GM23248 (cell line): ENCODE measurements around the gene TRPM3. TPM values are rescaled to one million over a fixed set of nuclear protein-coding genes. Genes with fewer than 3 reads are reported as not detected.

Source experiments
- DNase-seq: peaks from one replicate; pipeline ENCODE4 v3.0.0-alpha.2; 2015
- H2AFZ ChIP-seq: fragments of 200-600 bp; sonication (generic); 2 replicates; pipeline ENCODE4 v1.6.1; 2016; ENCODE audit warnings: antibody characterized with exemption
- H3F3A ChIP-seq: fragments of 200-600 bp; sonication (generic); 2 replicates; pipeline ENCODE4 v1.6.1; 2016; ENCODE audit warnings: mild to moderate bottlenecking, antibody characterized with exemption, mixed run types; ENCODE audit not compliant: insufficient read depth
- H3K27ac ChIP-seq: fragments of 200-600 bp; sonication (generic); 2 replicates; pipeline ENCODE4 v1.5.1; 2016; ENCODE audit warnings: mild to moderate bottlenecking
- H3K27me3 ChIP-seq: fragments of 200-600 bp; sonication (generic); replicated peaks from 2 replicates; pipeline ENCODE4 v1.6.1; 2016; ENCODE audit warnings: mild to moderate bottlenecking; ENCODE audit not compliant: insufficient read depth
- H3K36me3 ChIP-seq: fragments of 200-600 bp; sonication (generic); 2 replicates; pipeline ENCODE4 v1.6.1; 2016; ENCODE audit warnings: low read depth, mild to moderate bottlenecking
- H3K4me1 ChIP-seq: fragments of 200-600 bp; sonication (generic); 2 replicates; pipeline ENCODE4 v1.6.1; 2016; ENCODE audit warnings: mild to moderate bottlenecking; ENCODE audit not compliant: insufficient read depth
- H3K4me2 ChIP-seq: fragments of 200-600 bp; sonication (generic); one replicate; pipeline ENCODE4 v1.6.1; 2016; ENCODE audit warnings: mild to moderate bottlenecking; ENCODE audit not compliant: unreplicated experiment
- H3K4me3 ChIP-seq: fragments of 200-600 bp; sonication (generic); 2 replicates; pipeline ENCODE4 v1.5.1; 2016; ENCODE audit warnings: mild to moderate bottlenecking
- H3K79me2 ChIP-seq: fragments of 200-600 bp; sonication (generic); 2 replicates; pipeline ENCODE4 v1.6.1; 2016; ENCODE audit warnings: mild to moderate bottlenecking; ENCODE audit not compliant: insufficient read depth
- H3K9ac ChIP-seq: fragments of 200-600 bp; sonication (generic); 2 replicates; pipeline ENCODE4 v1.6.1; 2016; ENCODE audit warnings: mild to moderate bottlenecking
- H3K9me2 ChIP-seq: fragments of 200-600 bp; sonication (generic); 2 replicates; pipeline ENCODE4 v1.6.1; 2016; ENCODE audit warnings: mixed run types, mild to moderate bottlenecking, moderate library complexity; ENCODE audit not compliant: insufficient read depth
- H3K9me3 ChIP-seq: fragments of 200-600 bp; sonication (generic); one replicate; pipeline ENCODE4 v1.6.1; 2017; ENCODE audit warnings: low read depth
- H4K20me1 ChIP-seq: fragments of 200-600 bp; sonication (generic); 2 replicates; pipeline ENCODE4 v1.6.0; 2016; ENCODE audit not compliant: insufficient read depth
- EZH2 ChIP-seq: fragments of 200-600 bp; sonication (generic); IDR thresholded peaks from 2 replicates; pipeline ENCODE4 v1.6.1; 2018; ENCODE audit warnings: antibody characterized with exemption, mild to moderate bottlenecking; ENCODE audit not compliant: insufficient read depth, poor library complexity, severe bottlenecking
- EZH2phosphoT487 ChIP-seq: fragments of 200-600 bp; sonication (generic); IDR thresholded peaks from 2 replicates; pipeline ENCODE4 v1.6.1; 2018; ENCODE audit warnings: antibody characterized with exemption, moderate library complexity, mild to moderate bottlenecking, low read depth; ENCODE audit not compliant: insufficient read depth
- WGBS, 2 experiments: methylation state at CpG; one replicate each; pipeline ENCODE4 v1.1.6; 2015 to 2017; ENCODE audit warnings: low lambda C conversion rate in 2 of 2, low coverage in 1 of 2; ENCODE audit errors: missing lambda C conversion rate in 2 of 2; 5-methylcytosine and 5-hydroxymethylcytosine counted together
- in situ Hi-C: fragments of 300-500 bp; cut with MboI; formaldehyde crosslinking; loops from 2 replicates; pipeline ENCODE4 v1.15.0; 2020
- polyA plus RNA-seq: library from polyadenylated mRNA; unstranded; fragments of >200 nt; fragmentation: Nextera tagmentation; extraction: Ambion mirVana; gene quantifications from 2 replicates; pipeline ENCODE4 v1.2.1, GENCODE V29; 2016
- total RNA-seq: library from RNA; depleted of rRNA; stranded (reverse); fragments of >200 nt; shearing (Covaris generic); gene quantifications from 2 replicates; pipeline ENCODE4 v1.2.3, GENCODE V29; 2014

TRPM3 gene
- total and polyA plus RNA-seq, 2 experiments from 2014 or later, result not detected

DNA sequence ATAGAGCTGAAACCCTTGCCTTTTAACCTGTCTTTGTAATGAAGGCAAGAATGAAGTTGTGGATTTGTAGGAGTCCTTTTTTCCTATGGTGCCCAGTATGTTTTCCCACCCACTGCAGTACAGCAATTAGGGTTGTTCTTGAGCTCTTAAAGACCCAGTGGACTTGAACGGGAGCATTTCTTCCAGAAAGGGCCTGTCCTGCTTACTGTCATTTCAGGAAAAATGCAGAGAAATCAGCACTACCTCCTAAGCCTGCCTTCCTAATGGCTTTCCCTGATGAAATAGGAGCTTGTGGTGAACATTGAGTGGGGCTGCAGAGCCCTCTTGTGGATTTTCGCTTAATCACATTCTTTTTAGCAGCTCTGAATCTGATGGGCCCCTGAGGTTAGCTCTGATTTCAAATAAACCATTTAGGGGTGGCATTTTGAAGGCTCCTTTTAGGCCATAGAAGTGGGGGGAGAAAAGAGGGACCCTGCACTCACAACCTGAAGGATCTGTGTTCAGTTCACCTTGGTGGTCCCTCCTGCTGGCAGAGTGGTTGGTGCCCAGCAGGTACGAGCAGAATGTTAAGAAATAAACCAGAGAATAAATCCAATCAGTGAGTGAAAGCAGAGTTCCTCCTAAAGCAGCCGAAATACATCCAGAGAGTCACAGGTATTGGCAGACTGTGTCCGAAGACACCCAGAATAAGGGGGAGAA, 519.0 kb downstream of the TRPM3 start:
- Histone ChIP-seq H3K36me3 (no peaks in the 10 kb centered on the region), H2AFZ (peak overlapping the region; percentile 61; the same call in 1 of the 2 replicates), H3K4me3 (peak overlapping the region; percentile 61), H3K9me2 (no peaks in the 10 kb centered on the region), H3K27me3 (no peaks in the 10 kb centered on the region), H3K9ac (peak overlapping the region; percentile 96), H3F3A (peaks cover 20% of the 10 kb centered on the region), H4K20me1 (no peaks in the 10 kb centered on the region), H3K27ac (peak overlapping the region; percentile 100), H3K4me2 (peak overlapping the region; percentile 72), H3K4me1 (peaks cover 25% of the 10 kb centered on the region), H3K9me3 (no peaks in the 10 kb centered on the region), H3K79me2 (no peaks in the 10 kb centered on the region)
- in situ Hi-C loops, result loop anchor here (10.0 kb wide), 1 partner anchor 248 kb away; no protein-coding TSS in a partner anchor
- peak; percentile 89 for DNase-seq
- 28 to 33% methylated on average over 5 of the region's 5 CpGs for WGBS, 2 experiments
- TF ChIP-seq EZH2, result no peak
- TF ChIP-seq EZH2phosphoT487, result no peak

- H3K4me3 ChIP-seq, result peak overlapping the region; percentile 61
- no peaks in the 10 kb centered on the region for H3K9me3 ChIP-seq
- H3K4me1 ChIP-seq, result peaks cover 25% of the 10 kb centered on the region
- 2 to 3% methylated on average over 31 of the region's 31 CpGs for WGBS, 2 experiments
- H3K4me2 ChIP-seq, result peak overlapping the region; percentile 72
- peak overlapping the region; percentile 61 for H2AFZ ChIP-seq
- H3K9ac ChIP-seq, result peak overlapping the region; percentile 96
- H3K9me2 ChIP-seq, result no peaks in the 10 kb centered on the region
- peak overlapping the region; percentile 100 for H3K27ac ChIP-seq
- no peaks in the 10 kb centered on the region for H3K36me3 ChIP-seq
- TF ChIP-seq EZH2phosphoT487 (no peak), EZH2 (no peak)
- H4K20me1 ChIP-seq, result no peaks in the 10 kb centered on the region
- H3F3A ChIP-seq, result peaks cover 20% of the 10 kb centered on the region
- H3K79me2 ChIP-seq, result no peaks in the 10 kb centered on the region
- H3K27me3 ChIP-seq, result no peaks in the 10 kb centered on the region
- in situ Hi-C loops, result loop anchor here (10.0 kb wide), 1 partner anchor 246 kb away; no protein-coding TSS in a partner anchor
- DNase-seq, result peak; percentile 96
Observed at GRCh38 chr9:70601000-70601951, 520.1 kb downstream of the TRPM3 start.

GRCh38 chr9:70600506-70600905, 520.9 kb downstream of the TRPM3 start:
- H3K9me3 ChIP-seq, result no peaks in the 10 kb centered on the region
- no peaks in the 10 kb centered on the region for H3K36me3 ChIP-seq
- H3K27me3 ChIP-seq, result no peaks in the 10 kb centered on the region
- peaks cover 26% of the 10 kb centered on the region for H3K4me1 ChIP-seq
- H3K4me2 ChIP-seq, result peak overlapping the region; percentile 72
- no peaks in the 10 kb centered on the region for H3K9me2 ChIP-seq
- no peak for TF ChIP-seq EZH2
- TF ChIP-seq EZH2phosphoT487, result no peak
- H3F3A ChIP-seq, result peaks cover 20% of the 10 kb centered on the region
- peak; percentile 82 for DNase-seq
- H3K4me3 ChIP-seq, result peak overlapping the region; percentile 61
- H3K9ac ChIP-seq, result peak overlapping the region; percentile 96
- H4K20me1 ChIP-seq, result no peaks in the 10 kb centered on the region
- peak overlapping the region; percentile 100 for H3K27ac ChIP-seq
- H3K79me2 ChIP-seq, result no peaks in the 10 kb centered on the region
- peak overlapping the region; percentile 61; the same call in 1 of the 2 replicates for H2AFZ ChIP-seq
- WGBS, 2 experiments, result 5 to 6% methylated on average over 1 of the region's 1 CpG
- in situ Hi-C loops, result loop anchor here (10.0 kb wide), 1 partner anchor 246 kb away; no protein-coding TSS in a partner anchor

DNA sequence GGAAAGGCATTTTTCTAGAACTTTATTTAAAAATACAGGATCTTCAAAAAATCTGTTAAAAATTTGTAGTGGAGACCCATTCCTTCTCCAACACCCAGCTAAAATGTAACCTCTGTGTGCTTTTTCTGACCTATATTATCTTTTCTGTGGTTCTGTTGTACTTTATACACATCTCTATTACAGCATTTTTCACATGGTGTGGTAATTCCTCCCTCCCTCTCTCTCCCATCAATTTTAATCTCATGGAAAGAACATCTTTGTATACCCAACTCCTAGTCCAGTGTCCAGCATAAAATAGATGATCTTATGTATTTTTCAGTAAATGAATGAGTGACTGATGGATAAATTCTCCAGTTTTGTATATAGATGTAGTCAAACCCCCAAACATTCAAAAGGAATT, 523.5 kb downstream of the TRPM3 start:
- no peaks in the 10 kb centered on the region for H3K79me2 ChIP-seq
- H3K4me1 ChIP-seq, result peaks cover 41% of the 10 kb centered on the region
- H3K27me3 ChIP-seq, result no peaks in the 10 kb centered on the region
- H3K9me3 ChIP-seq, result no peaks in the 10 kb centered on the region
- no peaks in the 10 kb centered on the region for H3K9me2 ChIP-seq
- H3K9ac ChIP-seq, result no peak overlapping the region
- H3F3A ChIP-seq, result peaks cover 24% of the 10 kb centered on the region
- no peak overlapping the region for H3K27ac ChIP-seq
- no peak overlapping the region for H2AFZ ChIP-seq
- H3K4me3 ChIP-seq, result no peak overlapping the region
- no peak for DNase-seq
- no peaks in the 10 kb centered on the region for H4K20me1 ChIP-seq
- in situ Hi-C loops, result loop anchor here (10.0 to 25.0 kb wide), 2 partner anchors 93 to 636 kb away; no protein-coding TSS in a partner anchor
- H3K4me2 ChIP-seq, result no peak overlapping the region
- H3K36me3 ChIP-seq, result no peaks in the 10 kb centered on the region
- TF ChIP-seq EZH2phosphoT487 (no peak), EZH2 (no peak)
